Hepatocyte (in vitro differentiated cells): Measurements from ENCODE around the gene NBEAL1. TPM values are rescaled to one million over a fixed set of nuclear protein-coding genes. Genes with fewer than 3 reads are reported as not detected.
A peak's percentile ranks its signal among the peaks of the same experiment; 100 is the strongest.
"Not testable (repeated sequence)": the region's sequence is repeated elsewhere in the genome, so short reads cannot be mapped to it uniquely, and the experiment has no call there.

Experiments used
- DNase-seq: peaks from one replicate; pipeline ENCODE4 v3.0.0-alpha.2; 2016; ENCODE audit warnings: low spot score
- H2AFZ ChIP-seq: fragments of 200-600 bp; sonication (generic); 2 replicates; pipeline ENCODE4 v1.6.0; 2016; ENCODE audit warnings: antibody characterized with exemption, mild to moderate bottlenecking
- H3K27ac ChIP-seq: fragments of 200-600 bp; sonication (generic); 2 replicates; pipeline ENCODE4 v1.5.1; 2016; ENCODE audit warnings: mild to moderate bottlenecking
- H3K27me3 ChIP-seq: fragments of 200-600 bp; sonication (generic); 2 replicates; pipeline ENCODE4 v1.6.1; 2016
- H3K36me3 ChIP-seq: fragments of 200-600 bp; sonication (generic); replicated peaks from 2 replicates; pipeline ENCODE4 v1.5.1; 2016; ENCODE audit warnings: low read depth; ENCODE audit not compliant: insufficient read depth
- H3K4me1 ChIP-seq: fragments of 200-600 bp; sonication (generic); 2 replicates; pipeline ENCODE4 v1.5.1; 2016; ENCODE audit warnings: mild to moderate bottlenecking, moderate library complexity; ENCODE audit not compliant: insufficient read depth
- H3K4me2 ChIP-seq: fragments of 200-600 bp; sonication (generic); 2 replicates; pipeline ENCODE4 v1.6.0; 2016
- H3K4me3 ChIP-seq: fragments of 200-600 bp; sonication (generic); 2 replicates; pipeline ENCODE4 v1.5.1; 2016; ENCODE audit warnings: mild to moderate bottlenecking
- H3K79me2 ChIP-seq: fragments of 200-600 bp; sonication (generic); 2 replicates; pipeline ENCODE4 v1.6.0; 2017; ENCODE audit warnings: mild to moderate bottlenecking
- H3K9me2 ChIP-seq: fragments of 200-600 bp; sonication (generic); replicated peaks from 2 replicates; pipeline ENCODE4 v1.6.0; 2017; ENCODE audit warnings: mild to moderate bottlenecking; ENCODE audit not compliant: insufficient read depth
- H3K9me3 ChIP-seq: fragments of 200-600 bp; sonication (generic); 2 replicates; pipeline ENCODE4 v1.5.1; 2016; ENCODE audit warnings: low read depth, mild to moderate bottlenecking
- H4K20me1 ChIP-seq: fragments of 200-600 bp; sonication (generic); 2 replicates; pipeline ENCODE4 v1.6.0; 2016; ENCODE audit warnings: mild to moderate bottlenecking; ENCODE audit not compliant: insufficient read depth, poor library complexity, severe bottlenecking
- CTCF ChIP-seq: fragments of 200-600 bp; sonication (generic); IDR thresholded peaks from 2 replicates; pipeline ENCODE4 v1.5.1; 2016; ENCODE audit warnings: antibody characterized with exemption, mild to moderate bottlenecking; ENCODE audit not compliant: poor library complexity
- EZH2 ChIP-seq: fragments of 200-600 bp; sonication (generic); IDR thresholded peaks from 2 replicates; pipeline ENCODE4 v1.6.1; 2016; ENCODE audit warnings: antibody characterized with exemption, mild to moderate bottlenecking, borderline replicate concordance
- EZH2phosphoT487 ChIP-seq: fragments of 200-600 bp; sonication (generic); IDR thresholded peaks from one replicate; pipeline ENCODE4 v1.6.1; 2018; ENCODE audit warnings: antibody characterized with exemption, mild to moderate bottlenecking, low read depth, moderate library complexity; ENCODE audit not compliant: unreplicated experiment, severe bottlenecking
- WGBS: methylation state at CpG from one replicate; pipeline ENCODE4 v1.1.6; 2016; ENCODE audit warnings: low lambda C conversion rate; ENCODE audit errors: missing lambda C conversion rate; 5-methylcytosine and 5-hydroxymethylcytosine counted together
- polyA plus RNA-seq: library from polyadenylated mRNA; unstranded; fragments of >200 nt; fragmentation: Nextera tagmentation; extraction: Ambion mirVana; gene quantifications from 2 replicates; pipeline ENCODE4 v1.2.1, GENCODE V29; 2016
- total RNA-seq: library from RNA; depleted of rRNA; stranded (reverse); fragments of >200 nt; gene quantifications from 2 replicates; pipeline ENCODE4 v1.2.3, GENCODE V29; 2014

The NBEAL1 gene
- total and polyA plus RNA-seq, 2 experiments from 2014 or later, result 22.2 to 57.0 TPM

GRCh38 chr2:203175371-203175770, 160.7 kb downstream of the NBEAL1 start:
- Histone ChIP-seq H3K36me3 (no peaks in the 10 kb centered on the region), H3K27ac (no peak overlapping the region), H3K4me2 (no peak overlapping the region), H3K79me2 (no peaks in the 10 kb centered on the region), H4K20me1 (no peaks in the 10 kb centered on the region), H3K4me1 (no peaks in the 10 kb centered on the region), H3K4me3 (no peak overlapping the region), H3K9me2 (no peaks in the 10 kb centered on the region), H3K27me3 (no peaks in the 10 kb centered on the region), H2AFZ (no peak overlapping the region), H3K9me3 (no peaks in the 10 kb centered on the region)
- no peak for DNase-seq
- TF ChIP-seq CTCF, result no peak
- TF ChIP-seq EZH2phosphoT487, result no peak
- no peak for TF ChIP-seq EZH2
- WGBS, result 100% methylated on average over 1 of the region's 1 CpG

GRCh38 chr2:203177361-203177760, 162.7 kb downstream of the NBEAL1 start:
- TF ChIP-seq CTCF (no peak), EZH2phosphoT487 (no peak), EZH2 (no peak)
- Histone ChIP-seq H3K36me3 (no peaks in the 10 kb centered on the region), H4K20me1 (no peaks in the 10 kb centered on the region), H3K9me2 (no peaks in the 10 kb centered on the region), H3K4me3 (no peak overlapping the region), H3K4me2 (no peak overlapping the region), H3K79me2 (no peaks in the 10 kb centered on the region), H3K4me1 (no peaks in the 10 kb centered on the region), H2AFZ (no peak overlapping the region), H3K9me3 (no peaks in the 10 kb centered on the region), H3K27me3 (no peaks in the 10 kb centered on the region), H3K27ac (no peak overlapping the region)
- no peak for DNase-seq

GRCh38 chr2:203185864-203186263, 171.2 kb downstream of the NBEAL1 start:
- H2AFZ ChIP-seq, result no peak overlapping the region
- H3K79me2 ChIP-seq, result no peaks in the 10 kb centered on the region
- no peak overlapping the region for H3K4me2 ChIP-seq
- H3K27ac ChIP-seq, result peak overlapping the region; percentile 72
- H3K27me3 ChIP-seq, result no peaks in the 10 kb centered on the region
- DNase-seq, result peak; percentile 13
- no peaks in the 10 kb centered on the region for H4K20me1 ChIP-seq
- no peaks in the 10 kb centered on the region for H3K9me2 ChIP-seq
- no peaks in the 10 kb centered on the region for H3K4me1 ChIP-seq
- no peak overlapping the region for H3K4me3 ChIP-seq
- no peaks in the 10 kb centered on the region for H3K36me3 ChIP-seq
- H3K9me3 ChIP-seq, result no peaks in the 10 kb centered on the region
- no peak for TF ChIP-seq EZH2
- no peak for TF ChIP-seq EZH2phosphoT487
- no peak for TF ChIP-seq CTCF
- WGBS, result 58% methylated on average over 1 of the region's 1 CpG

GRCh38 chr2:203190547-203190946, 175.9 kb downstream of the NBEAL1 start:
- WGBS, result 97% methylated on average over 17 of the region's 17 CpGs
- H4K20me1 ChIP-seq, result not testable (repeated sequence)

GRCh38 chr2:203191026-203191425, 176.4 kb downstream of the NBEAL1 start:
- 93% methylated on average over 6 of the region's 6 CpGs for WGBS

More at GRCh38 chr2:203190547-203190946, 175.9 kb downstream of the NBEAL1 start:
- H3K4me3 ChIP-seq, H3K9me2 ChIP-seq, H2AFZ ChIP-seq, H3K4me1 ChIP-seq, H3K79me2 ChIP-seq, H3K4me2 ChIP-seq, H3K36me3 ChIP-seq, H3K27ac ChIP-seq, DNase-seq, H3K9me3 ChIP-seq, H3K27me3 ChIP-seq: not testable (repeated sequence)

More at GRCh38 chr2:203191026-203191425, 176.4 kb downstream of the NBEAL1 start:
- not testable (repeated sequence) for H3K9me3 ChIP-seq, H3K27ac ChIP-seq, H3K4me3 ChIP-seq, H3K79me2 ChIP-seq, H3K9me2 ChIP-seq, H4K20me1 ChIP-seq, H3K4me2 ChIP-seq, H3K27me3 ChIP-seq, H2AFZ ChIP-seq, DNase-seq, H3K4me1 ChIP-seq, H3K36me3 ChIP-seq
